ENCODE data around the gene PANX2.

The PANX2 gene

DNA sequence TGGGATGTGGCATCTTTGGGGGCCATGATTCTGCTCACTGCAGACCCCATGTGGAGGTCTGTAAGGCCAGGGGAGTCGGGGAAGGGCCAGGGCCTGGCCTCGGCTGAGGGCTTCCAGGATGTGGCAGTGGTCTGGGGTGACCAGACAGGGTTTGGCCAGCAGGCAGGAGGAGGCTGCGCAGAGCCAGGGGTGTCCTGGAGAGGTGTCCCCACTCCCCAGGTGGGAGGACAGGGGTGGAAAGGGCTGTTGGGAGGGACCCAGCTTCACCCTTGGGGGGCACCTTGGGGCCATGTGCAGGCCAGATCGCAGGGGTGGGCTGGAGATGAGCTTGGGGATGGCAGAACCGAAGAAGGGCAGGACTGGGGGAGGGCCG is 3.4 kb downstream of the PANX2 start:
- H3K4me1 ChIP-seq (ENCODE audit: control insufficient read depth, insufficient read depth, low read length, poor library complexity, severe bottlenecking), result peaks cover 3% of the 10 kb centered on the region
- no peak overlapping the region for H3K27ac ChIP-seq (ENCODE audit: low read depth, low read length, severe bottlenecking)
- no peaks in the 10 kb centered on the region for H3K36me3 ChIP-seq (ENCODE audit: control insufficient read depth, insufficient read depth, low read length)
- WGBS, 2 experiments (ENCODE audit: insufficient coverage in 2 of 2), result 88 to 100% methylated on average over 3 to 6 of the region's 6 CpGs
- no peak overlapping the region for H3K4me3 ChIP-seq (ENCODE audit: extremely low read depth, insufficient read depth, low read length, poor library complexity, severe bottlenecking)
- H3K9me3 ChIP-seq (ENCODE audit: control insufficient read depth, low read length), result no peaks in the 10 kb centered on the region

DNA sequence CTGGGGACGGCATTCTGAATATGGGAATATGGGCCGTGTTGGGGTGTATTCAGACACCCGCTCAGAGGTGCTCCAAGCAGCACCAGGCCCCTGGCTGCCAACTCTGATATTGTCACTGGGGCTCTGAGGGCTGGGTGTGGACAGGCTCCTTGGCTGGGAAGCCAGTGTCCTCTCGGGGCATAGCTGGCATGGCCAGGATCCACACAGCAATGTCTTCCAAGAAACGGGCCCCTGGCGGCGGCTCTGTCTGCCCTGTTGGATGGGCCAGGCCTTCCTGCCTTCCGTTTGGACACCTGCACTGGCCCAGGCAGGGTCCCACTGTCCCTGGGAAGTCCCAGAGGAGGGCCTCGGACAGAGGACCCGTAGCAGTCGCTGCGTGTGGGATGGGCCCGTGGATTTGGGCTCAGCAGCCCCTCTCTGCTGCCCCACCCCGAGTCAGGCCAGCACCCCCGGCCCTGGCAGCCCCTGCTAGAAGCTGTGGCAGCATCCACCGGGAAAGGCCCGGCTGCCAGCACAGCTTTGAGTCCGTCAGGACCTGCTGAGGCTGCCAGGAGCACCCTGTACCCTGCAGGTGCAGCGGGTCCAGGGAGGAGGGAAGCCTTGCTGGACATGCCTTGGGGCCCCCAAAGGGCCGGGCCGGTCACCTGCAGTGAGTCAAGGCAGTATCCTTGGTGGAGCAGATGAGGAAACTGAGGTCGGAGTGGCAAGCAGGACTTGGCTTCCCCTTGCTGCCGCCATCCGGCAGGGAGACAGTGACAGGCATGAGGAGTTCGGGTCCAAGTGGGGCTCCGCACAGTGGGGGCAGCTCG is 4.1 kb downstream of the PANX2 start:
- H3K9me3 ChIP-seq (ENCODE audit: control insufficient read depth, low read length), result no peaks in the 10 kb centered on the region
- H3K36me3 ChIP-seq (ENCODE audit: control insufficient read depth, insufficient read depth, low read length), result no peaks in the 10 kb centered on the region
- H3K27ac ChIP-seq (ENCODE audit: low read depth, low read length, severe bottlenecking), result no peak overlapping the region
- H3K4me3 ChIP-seq (ENCODE audit: extremely low read depth, insufficient read depth, low read length, poor library complexity, severe bottlenecking), result no peak overlapping the region
- H3K4me1 ChIP-seq (ENCODE audit: control insufficient read depth, insufficient read depth, low read length, poor library complexity, severe bottlenecking), result peaks cover 3% of the 10 kb centered on the region
- WGBS, 2 experiments (ENCODE audit: insufficient coverage in 2 of 2), result 89 to 90% methylated on average over 22 to 27 of the region's 27 CpGs

DNA sequence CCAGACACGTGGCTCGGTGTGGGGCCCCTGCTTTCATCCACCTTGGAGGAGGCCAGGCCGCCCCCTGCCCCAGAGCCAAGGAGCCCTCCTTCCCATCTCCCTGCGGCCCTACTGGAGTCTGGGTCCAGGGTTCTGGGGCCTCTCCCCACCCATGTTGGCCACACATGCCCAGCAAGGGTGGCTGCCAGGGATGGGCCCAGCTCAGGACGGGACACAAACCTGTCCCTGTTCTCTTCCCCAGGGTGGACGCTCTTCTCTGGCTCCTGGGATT is 4.6 kb downstream of the PANX2 start:
- no peaks in the 10 kb centered on the region for H3K9me3 ChIP-seq (ENCODE audit: control insufficient read depth, low read length)
- H3K4me1 ChIP-seq (ENCODE audit: control insufficient read depth, insufficient read depth, low read length, poor library complexity, severe bottlenecking), result peaks cover 3% of the 10 kb centered on the region
- WGBS, 2 experiments (ENCODE audit: insufficient coverage in 2 of 2), result 76 to 94% methylated on average over 4 to 5 of the region's 6 CpGs
- no peak overlapping the region for H3K27ac ChIP-seq (ENCODE audit: low read depth, low read length, severe bottlenecking)
- H3K36me3 ChIP-seq (ENCODE audit: control insufficient read depth, insufficient read depth, low read length), result no peaks in the 10 kb centered on the region
- no peak overlapping the region for H3K4me3 ChIP-seq (ENCODE audit: extremely low read depth, insufficient read depth, low read length, poor library complexity, severe bottlenecking)

DNA sequence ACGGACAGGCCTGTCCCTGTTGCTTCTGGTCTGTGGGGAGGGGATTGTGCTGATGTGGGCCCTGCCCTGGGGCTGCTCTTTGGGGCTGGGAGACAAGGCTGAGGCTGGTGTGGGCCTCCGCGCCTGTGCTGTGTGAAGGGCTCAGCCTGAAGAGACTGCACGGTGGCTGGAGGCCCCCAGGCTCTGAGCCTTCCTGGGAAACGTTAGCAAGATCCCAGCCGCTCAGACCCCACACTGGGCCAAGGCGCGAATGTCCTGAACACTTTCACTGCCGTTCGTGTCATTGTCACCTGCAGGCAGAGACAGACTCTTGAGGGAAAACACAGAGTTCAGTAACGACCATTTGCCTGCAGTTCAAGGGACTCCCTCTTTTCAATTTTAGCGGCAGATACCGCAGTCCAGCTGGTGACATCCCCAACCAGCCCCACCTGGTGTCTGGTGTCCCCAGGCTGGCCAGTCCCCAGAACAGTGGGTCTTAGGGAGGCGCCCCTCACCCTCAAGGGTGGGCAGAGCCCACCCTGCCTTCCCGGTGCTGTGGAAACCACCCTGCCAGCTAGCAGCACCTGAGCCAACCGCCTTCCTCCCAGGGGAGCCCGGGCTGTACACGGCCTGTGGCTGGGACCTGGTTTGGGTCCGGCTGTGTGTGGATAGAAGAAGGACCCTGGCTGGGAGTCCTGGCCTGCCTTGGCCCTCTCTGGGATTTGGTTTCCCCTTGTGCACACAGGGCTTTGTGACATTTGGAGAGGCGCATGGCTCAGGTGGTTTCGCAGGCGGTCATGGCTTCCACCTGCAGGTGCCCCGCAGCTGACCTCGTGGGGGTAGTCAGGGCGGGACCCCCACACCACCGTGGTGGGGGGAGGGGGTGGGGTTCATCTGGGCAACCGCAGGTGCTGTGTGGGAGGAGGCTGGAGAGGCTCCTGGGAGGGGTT is 5.7 kb downstream of the PANX2 start:
- Histone ChIP-seq H3K36me3 (ENCODE audit: control insufficient read depth, insufficient read depth, low read length) (no peaks in the 10 kb centered on the region), H3K9me3 (ENCODE audit: control insufficient read depth, low read length) (no peaks in the 10 kb centered on the region), H3K27ac (ENCODE audit: low read depth, low read length, severe bottlenecking) (no peak overlapping the region), H3K4me1 (ENCODE audit: control insufficient read depth, insufficient read depth, low read length, poor library complexity, severe bottlenecking) (peaks cover 3% of the 10 kb centered on the region), H3K4me3 (ENCODE audit: extremely low read depth, insufficient read depth, low read length, poor library complexity, severe bottlenecking) (no peak overlapping the region)
- WGBS, 2 experiments (ENCODE audit: insufficient coverage in 2 of 2), result 87 to 92% methylated on average over 21 to 22 of the region's 27 CpGs

DNA sequence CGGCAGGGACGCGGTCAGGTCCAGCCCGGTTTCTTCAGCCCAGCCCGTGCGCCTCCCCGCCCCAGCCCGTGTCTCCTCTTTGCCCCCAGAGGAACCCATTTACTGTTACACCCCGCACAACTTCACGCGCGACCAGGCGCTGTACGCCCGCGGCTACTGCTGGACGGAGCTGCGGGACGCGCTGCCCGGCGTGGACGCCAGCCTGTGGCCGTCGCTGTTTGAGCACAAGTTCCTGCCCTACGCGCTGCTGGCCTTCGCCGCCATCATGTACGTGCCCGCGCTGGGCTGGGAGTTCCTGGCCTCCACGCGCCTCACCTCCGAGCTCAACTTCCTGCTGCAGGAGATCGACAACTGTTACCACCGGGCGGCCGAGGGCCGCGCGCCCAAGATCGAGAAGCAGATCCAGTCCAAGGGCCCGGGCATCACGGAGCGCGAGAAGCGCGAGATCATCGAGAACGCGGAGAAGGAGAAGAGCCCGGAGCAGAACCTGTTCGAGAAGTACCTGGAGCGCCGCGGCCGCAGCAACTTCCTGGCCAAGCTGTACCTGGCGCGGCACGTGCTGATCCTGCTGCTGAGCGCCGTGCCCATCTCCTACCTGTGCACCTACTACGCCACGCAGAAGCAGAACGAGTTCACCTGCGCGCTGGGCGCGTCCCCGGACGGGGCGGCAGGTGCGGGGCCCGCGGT is 6.5 kb downstream of the PANX2 start:
- H3K4me3 ChIP-seq (ENCODE audit: extremely low read depth, insufficient read depth, low read length, poor library complexity, severe bottlenecking), result no peak overlapping the region
- H3K9me3 ChIP-seq (ENCODE audit: control insufficient read depth, low read length), result no peaks in the 10 kb centered on the region
- H3K36me3 ChIP-seq (ENCODE audit: control insufficient read depth, insufficient read depth, low read length), result no peaks in the 10 kb centered on the region
- 96 to 97% methylated on average over 71 to 74 of the region's 76 CpGs for WGBS, 2 experiments (ENCODE audit: insufficient coverage in 2 of 2)
- peaks cover 3% of the 10 kb centered on the region for H3K4me1 ChIP-seq (ENCODE audit: control insufficient read depth, insufficient read depth, low read length, poor library complexity, severe bottlenecking)
- H3K27ac ChIP-seq (ENCODE audit: low read depth, low read length, severe bottlenecking), result no peak overlapping the region

DNA sequence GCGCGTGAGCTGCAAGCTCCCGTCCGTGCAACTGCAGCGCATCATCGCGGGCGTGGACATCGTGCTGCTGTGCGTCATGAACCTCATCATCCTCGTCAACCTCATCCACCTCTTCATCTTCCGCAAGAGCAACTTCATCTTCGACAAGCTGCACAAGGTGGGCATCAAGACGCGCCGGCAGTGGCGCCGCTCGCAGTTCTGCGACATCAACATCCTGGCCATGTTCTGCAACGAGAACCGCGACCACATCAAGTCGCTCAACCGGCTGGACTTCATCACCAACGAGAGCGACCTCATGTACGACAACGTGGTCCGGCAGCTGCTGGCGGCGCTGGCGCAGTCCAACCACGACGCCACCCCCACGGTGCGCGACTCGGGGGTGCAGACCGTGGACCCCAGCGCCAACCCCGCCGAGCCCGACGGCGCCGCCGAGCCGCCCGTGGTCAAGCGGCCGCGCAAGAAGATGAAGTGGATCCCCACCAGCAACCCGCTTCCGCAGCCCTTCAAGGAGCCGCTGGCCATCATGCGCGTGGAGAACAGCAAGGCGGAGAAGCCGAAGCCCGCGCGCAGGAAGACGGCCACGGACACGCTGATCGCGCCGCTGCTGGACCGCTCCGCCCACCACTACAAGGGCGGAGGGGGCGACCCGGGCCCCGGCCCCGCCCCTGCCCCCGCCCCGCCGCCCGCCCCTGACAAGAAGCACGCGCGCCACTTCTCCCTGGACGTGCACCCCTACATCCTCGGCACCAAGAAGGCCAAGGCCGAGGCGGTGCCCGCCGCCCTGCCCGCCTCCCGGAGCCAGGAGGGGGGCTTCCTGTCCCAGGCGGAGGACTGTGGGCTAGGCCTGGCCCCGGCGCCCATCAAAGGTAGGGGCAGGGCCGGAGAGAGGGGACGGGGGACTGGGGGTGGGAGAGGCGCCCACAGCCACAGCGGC is 7.3 kb downstream of the PANX2 start:
- no peak overlapping the region for H3K4me3 ChIP-seq (ENCODE audit: extremely low read depth, insufficient read depth, low read length, poor library complexity, severe bottlenecking)
- peaks cover 3% of the 10 kb centered on the region for H3K4me1 ChIP-seq (ENCODE audit: control insufficient read depth, insufficient read depth, low read length, poor library complexity, severe bottlenecking)
- H3K27ac ChIP-seq (ENCODE audit: low read depth, low read length, severe bottlenecking), result no peak overlapping the region
- WGBS, 2 experiments (ENCODE audit: insufficient coverage in 2 of 2), result 95 to 97% methylated on average over 42 to 98 of the region's 98 CpGs
- H3K9me3 ChIP-seq (ENCODE audit: control insufficient read depth, low read length), result no peaks in the 10 kb centered on the region
- no peaks in the 10 kb centered on the region for H3K36me3 ChIP-seq (ENCODE audit: control insufficient read depth, insufficient read depth, low read length)

DNA sequence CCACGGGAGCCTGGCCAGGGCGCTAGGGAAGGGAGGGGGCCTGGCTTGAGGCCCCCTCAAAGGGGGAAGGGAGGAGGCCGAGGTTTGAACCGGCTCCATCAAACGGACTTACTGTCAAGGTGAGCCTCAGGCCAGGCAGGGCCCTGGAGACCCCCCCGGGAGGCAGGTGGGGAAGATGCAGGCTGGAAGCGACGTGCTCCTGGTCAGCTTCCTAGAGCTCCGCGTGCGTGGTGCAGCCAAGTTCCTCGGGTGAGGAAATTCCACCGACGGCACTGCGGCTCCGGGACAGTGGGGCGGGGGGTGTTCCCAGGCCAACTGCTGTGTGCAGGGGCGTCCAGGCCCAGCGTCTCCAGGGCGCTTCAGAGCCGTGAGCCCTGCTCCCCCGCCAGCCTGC is 7.9 kb downstream of the PANX2 start:
- no peaks in the 10 kb centered on the region for H3K36me3 ChIP-seq (ENCODE audit: control insufficient read depth, insufficient read depth, low read length)
- H3K9me3 ChIP-seq (ENCODE audit: control insufficient read depth, low read length), result no peaks in the 10 kb centered on the region
- 91 to 97% methylated on average over 12 to 22 of the region's 22 CpGs for WGBS, 2 experiments (ENCODE audit: insufficient coverage in 2 of 2)
- peaks cover 3% of the 10 kb centered on the region for H3K4me1 ChIP-seq (ENCODE audit: control insufficient read depth, insufficient read depth, low read length, poor library complexity, severe bottlenecking)
- H3K4me3 ChIP-seq (ENCODE audit: extremely low read depth, insufficient read depth, low read length, poor library complexity, severe bottlenecking), result no peak overlapping the region
- no peak overlapping the region for H3K27ac ChIP-seq (ENCODE audit: low read depth, low read length, severe bottlenecking)

DNA sequence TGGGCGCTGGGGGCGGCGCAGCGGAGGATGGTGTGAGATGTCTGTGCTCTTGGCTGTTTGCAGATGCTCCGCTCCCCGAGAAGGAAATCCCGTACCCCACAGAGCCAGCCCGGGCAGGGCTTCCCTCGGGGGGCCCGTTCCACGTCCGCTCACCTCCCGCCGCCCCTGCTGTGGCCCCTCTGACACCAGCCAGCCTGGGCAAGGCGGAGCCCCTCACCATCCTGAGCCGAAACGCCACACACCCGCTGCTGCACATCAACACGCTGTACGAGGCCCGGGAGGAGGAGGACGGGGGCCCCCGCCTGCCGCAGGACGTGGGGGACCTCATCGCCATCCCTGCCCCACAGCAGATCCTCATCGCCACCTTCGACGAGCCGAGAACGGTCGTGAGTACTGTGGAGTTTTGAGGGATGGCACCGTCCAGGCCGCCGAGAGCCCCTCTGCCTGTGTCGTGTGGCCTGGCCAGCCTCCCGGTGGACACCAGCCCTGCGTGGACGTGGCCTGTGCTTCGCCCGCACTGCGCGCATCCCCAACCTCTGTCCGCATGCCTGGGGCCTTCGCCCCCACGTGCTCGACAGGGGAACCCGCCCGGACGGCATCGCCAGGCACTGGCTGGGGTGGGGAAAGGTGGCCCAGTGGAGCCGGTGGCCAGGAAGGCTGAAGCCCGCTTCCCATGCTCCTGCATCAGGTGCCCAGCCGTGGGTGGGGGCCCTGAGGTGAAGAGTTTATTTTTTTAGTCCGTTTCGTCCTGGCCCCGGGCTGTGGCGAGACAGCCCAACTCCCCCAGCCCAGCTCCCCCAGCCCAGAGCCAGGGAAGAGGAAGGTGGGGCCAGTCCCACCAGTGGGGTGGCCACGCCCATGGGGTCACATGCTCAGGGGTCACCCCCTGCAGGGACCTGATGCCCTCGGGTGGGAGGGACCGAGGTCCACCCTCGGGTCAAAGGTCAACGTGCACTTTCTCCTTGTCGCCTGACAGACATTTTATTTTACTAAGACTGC is 8.6 kb downstream of the PANX2 start:
- WGBS, 2 experiments (ENCODE audit: insufficient coverage in 2 of 2), result 90 to 95% methylated on average over 57 to 58 of the region's 64 CpGs
- no peaks in the 10 kb centered on the region for H3K36me3 ChIP-seq (ENCODE audit: control insufficient read depth, insufficient read depth, low read length)
- no peak overlapping the region for H3K27ac ChIP-seq (ENCODE audit: low read depth, low read length, severe bottlenecking)
- H3K9me3 ChIP-seq (ENCODE audit: control insufficient read depth, low read length), result no peaks in the 10 kb centered on the region
- H3K4me3 ChIP-seq (ENCODE audit: extremely low read depth, insufficient read depth, low read length, poor library complexity, severe bottlenecking), result no peak overlapping the region
- peaks cover 3% of the 10 kb centered on the region for H3K4me1 ChIP-seq (ENCODE audit: control insufficient read depth, insufficient read depth, low read length, poor library complexity, severe bottlenecking)

DNA sequence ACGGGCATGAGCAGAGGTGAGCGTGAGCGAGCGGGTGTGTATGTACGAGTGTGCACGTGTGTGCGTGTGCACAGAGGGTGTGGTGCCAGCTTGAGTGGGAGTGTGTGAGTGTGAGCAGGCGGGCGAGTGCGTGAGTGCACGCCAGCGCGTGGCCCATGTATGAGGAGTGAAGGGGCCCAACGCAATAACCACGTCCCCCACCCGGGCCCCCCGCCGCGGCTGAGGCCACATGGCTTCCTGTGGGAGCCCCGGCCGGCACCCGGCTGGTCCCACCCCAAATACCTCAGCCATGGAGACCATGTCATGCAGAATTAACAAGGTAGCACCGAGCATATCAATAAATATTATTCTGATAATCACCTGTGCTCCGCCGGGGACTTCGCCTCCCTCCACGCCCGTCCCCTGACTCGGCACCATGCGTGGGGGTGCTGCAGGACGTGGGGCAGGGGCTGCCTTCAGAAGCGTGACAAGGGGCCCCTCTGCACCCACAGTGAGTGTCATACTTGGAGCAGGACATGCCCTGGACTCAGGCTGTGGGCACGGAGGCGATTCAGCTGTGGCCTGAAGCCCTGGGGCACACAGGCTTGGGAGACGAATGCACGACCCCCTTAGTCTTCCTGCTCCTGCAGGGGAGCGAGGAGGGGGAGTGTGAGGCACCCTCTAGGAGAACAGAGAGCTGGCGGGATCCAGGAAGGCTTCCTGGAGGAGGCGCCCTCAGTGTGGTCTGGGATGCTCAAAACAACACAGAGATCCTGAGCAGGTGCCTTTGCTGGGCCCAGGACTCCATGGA is 9.6 kb downstream of the PANX2 start:
- peaks cover 8% of the 10 kb centered on the region for H3K4me1 ChIP-seq (ENCODE audit: control insufficient read depth, insufficient read depth, low read length, poor library complexity, severe bottlenecking)
- 92 to 94% methylated on average over 36 to 38 of the region's 39 CpGs for WGBS, 2 experiments (ENCODE audit: insufficient coverage in 2 of 2)
- H3K4me3 ChIP-seq (ENCODE audit: extremely low read depth, insufficient read depth, low read length, poor library complexity, severe bottlenecking), result no peak overlapping the region
- no peaks in the 10 kb centered on the region for H3K36me3 ChIP-seq (ENCODE audit: control insufficient read depth, insufficient read depth, low read length)
- H3K27ac ChIP-seq (ENCODE audit: low read depth, low read length, severe bottlenecking), result no peak overlapping the region
- H3K9me3 ChIP-seq (ENCODE audit: control insufficient read depth, low read length), result no peaks in the 10 kb centered on the region
